GM12878 (cell line): Measurements from ENCODE around the gene MYBL2. TPM values are rescaled to one million over a fixed set of nuclear protein-coding genes. Genes with fewer than 3 reads are reported as not detected.

Experiments used
- ETV6 ChIP-seq, 2 experiments: fragments of 450-650 bp in 1 of 2; IDR thresholded peaks in 1 of 2; conservative IDR thresholded peaks in 1 of 2; 2 replicates each; pipeline ENCODE4 v1.6.1; 2014; ENCODE audit warnings: antibody characterized with exemption in 1 of 2, borderline replicate concordance in 1 of 2, low read depth in 1 of 2, mild to moderate bottlenecking in 1 of 2, moderate library complexity in 1 of 2
- HSF1 ChIP-seq: fragments of 150-350 bp; IDR thresholded peaks from 2 replicates; pipeline ENCODE4 v1.6.1; 2014; ENCODE audit warnings: mild to moderate bottlenecking, low read depth, low read length
- RAD21 ChIP-seq: IDR thresholded peaks from 2 replicates; pipeline ENCODE4 v1.6.1; 2011; ENCODE audit warnings: mild to moderate bottlenecking, low read depth, low read length, moderate library complexity; ENCODE audit not compliant: insufficient read depth
- ZBTB40 ChIP-seq: fragments of 450-650 bp; IDR thresholded peaks from 2 replicates; pipeline ENCODE4 v1.6.1; 2016; ENCODE audit warnings: mild to moderate bottlenecking, moderate library complexity, borderline replicate concordance
- ZNF384 ChIP-seq: IDR thresholded peaks from 2 replicates; pipeline ENCODE4 v1.6.1; 2012; ENCODE audit warnings: low read depth, mild to moderate bottlenecking, low read length, improper control_type of control experiment, borderline replicate concordance
- polyA plus RNA-seq, 11 experiments: library from polyadenylated mRNA; depleted of rRNA in 4 of 11; unstranded in 6 of 11; stranded (reverse) in 5 of 11; fragments of >200 nt; fragmentation: Nextera tagmentation in 4 of 11; fragmentation: Illumina TruSeq in 1 of 11; extraction: Ambion mirVana in 4 of 11; extraction: Trizol in 1 of 11; gene quantifications; 1 replicate in 1 of 11; 2 replicates in 10 of 11; pipeline versions ENCODE4 v1.2.1 to v1.2.3, GENCODE V29; 2011 to 2016; ENCODE audit warnings: inconsistent platforms in 2 of 11, missing spikeins in 2 of 11, low read depth in 1 of 11
- total RNA-seq, 4 experiments: library from RNA; depleted of rRNA in 3 of 4; stranded (reverse); fragments of >200 nt in 3 of 4; fragmentation: Illumina TruSeq in 1 of 4; extraction: Trizol in 1 of 4; gene quantifications; 2 replicates each; pipeline versions ENCODE4 v1.2.1 to v1.2.3, GENCODE V29; 2013 to 2021

MYBL2 gene
- total and polyA plus RNA-seq, 10 of the 15 experiments (the other 5 are each of a cell fraction or from before 2014, with no cell fraction given) = 4.5 to 213 (median 74.2) TPM

- no peak for TF ChIP-seq RAD21
- TF ChIP-seq HSF1 = no peak
- TF ChIP-seq ZNF384 = no peak
- no peak for TF ChIP-seq ZBTB40
- TF ChIP-seq ETV6 (conservative IDR thresholded peaks at IDR 0.05 in 1 of 2, IDR thresholded peaks at IDR 0.05 in 1 of 2; ENCODE audit: borderline replicate concordance in 1 of 2, low read depth in 1 of 2) = no peak
Observed at GRCh38 chr20:43740642-43741041, 73.7 kb downstream of the MYBL2 start (continued).
